ENCODE results near the gene SLMAP.

DNA sequence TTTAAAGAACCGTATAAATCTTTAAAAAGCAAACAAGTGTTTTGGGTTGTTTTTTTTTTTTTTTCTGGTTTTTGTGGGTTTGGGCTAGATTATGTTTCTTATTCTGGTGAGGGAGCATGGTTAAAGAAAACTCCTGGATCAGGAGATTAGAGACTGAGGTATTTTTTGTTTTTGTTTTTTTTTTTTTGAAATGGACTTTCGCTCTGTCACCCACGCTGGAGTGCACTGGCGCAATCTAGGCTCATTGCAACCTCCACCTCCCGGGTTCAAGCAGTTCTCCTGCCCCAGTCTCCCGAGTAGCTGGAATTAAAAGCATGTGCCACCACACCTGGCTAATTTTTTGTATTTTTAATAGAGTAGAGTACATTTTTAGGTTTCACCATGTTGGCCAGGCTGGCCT lies 95.2 kb downstream of the SLMAP start:
- TF ChIP-seq CTCF (optimal IDR thresholded peaks at IDR 0.05 in 1 of 3, IDR thresholded peaks at IDR 0.05 in 1 of 3, conservative IDR thresholded peaks at IDR 0.05 in 1 of 3; ENCODE audit: extremely low read depth in 1 of 3, insufficient read depth in 2 of 3, low read length in 3 of 3) (no peak), EZH2 (IDR thresholded peaks at IDR 0.05; ENCODE audit: low read length) (no peak)
